Activated T-helper 1 cell treated with anti-CD3 and anti-CD28 coated beads, Interleukin-2, amount 50 U/mL, for 16 hours (primary cell): ENCODE results near the gene IL1RL2.

Experiments
- DNase-seq, 2 donors: peaks; one replicate each; pipeline ENCODE4 v3.0.0-alpha.2; 2020; ENCODE audit warnings: low read depth in 1 of 2, low spot score in 1 of 2

IL1RL2 gene

DNA sequence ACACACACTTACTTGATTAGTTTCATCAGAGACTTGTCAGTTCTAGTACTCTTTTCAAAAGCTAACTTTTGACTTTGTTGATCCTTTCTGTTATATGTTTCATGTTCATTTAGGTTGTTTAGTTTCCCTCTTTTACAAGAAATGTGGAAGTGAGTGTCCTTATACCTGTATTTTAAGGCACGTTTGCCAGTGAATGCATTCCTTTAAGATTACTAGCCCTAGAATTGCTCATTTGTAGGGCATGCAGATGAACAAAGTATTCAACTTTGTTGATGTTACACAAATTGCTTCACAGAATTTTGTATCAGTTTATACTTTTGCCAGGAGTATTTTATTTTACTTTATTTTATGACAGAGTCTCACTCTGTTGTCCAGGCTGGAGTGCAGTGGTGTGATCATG lies 6.3 kb downstream of the IL1RL2 start:
- DNase-seq: no peak

DNA sequence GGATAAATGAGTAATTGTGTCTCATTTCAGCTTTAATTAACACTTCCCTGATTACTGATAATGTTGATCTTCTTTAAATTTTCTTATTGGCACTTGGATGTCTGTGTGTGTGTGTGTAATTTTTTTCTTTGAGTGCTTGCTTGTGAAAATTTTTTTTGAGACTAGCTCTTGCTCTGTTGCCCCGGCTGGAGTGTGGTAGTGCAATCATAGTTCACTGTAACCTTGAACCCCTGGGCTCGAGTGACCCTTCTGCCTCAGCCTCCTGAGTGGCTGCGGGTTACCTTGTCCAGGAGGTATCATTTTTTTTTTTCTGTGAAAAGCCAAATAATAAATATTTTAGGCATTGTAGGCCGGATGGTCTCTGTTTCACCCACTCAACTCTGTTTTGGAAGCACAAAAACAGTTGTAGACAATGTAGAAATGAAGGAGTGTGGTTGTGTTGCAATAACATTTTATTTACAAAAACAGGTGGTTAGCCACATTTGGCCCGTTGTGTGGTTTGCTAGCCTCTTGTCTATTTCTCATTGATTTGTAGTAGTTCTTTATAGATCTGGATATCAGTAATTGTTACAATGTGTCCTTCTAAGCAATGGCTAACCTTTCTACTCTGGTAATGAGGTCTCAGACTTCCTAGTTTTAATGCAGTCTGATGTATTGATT lies 7.9 kb downstream of the IL1RL2 start:
- no peak for DNase-seq

DNA sequence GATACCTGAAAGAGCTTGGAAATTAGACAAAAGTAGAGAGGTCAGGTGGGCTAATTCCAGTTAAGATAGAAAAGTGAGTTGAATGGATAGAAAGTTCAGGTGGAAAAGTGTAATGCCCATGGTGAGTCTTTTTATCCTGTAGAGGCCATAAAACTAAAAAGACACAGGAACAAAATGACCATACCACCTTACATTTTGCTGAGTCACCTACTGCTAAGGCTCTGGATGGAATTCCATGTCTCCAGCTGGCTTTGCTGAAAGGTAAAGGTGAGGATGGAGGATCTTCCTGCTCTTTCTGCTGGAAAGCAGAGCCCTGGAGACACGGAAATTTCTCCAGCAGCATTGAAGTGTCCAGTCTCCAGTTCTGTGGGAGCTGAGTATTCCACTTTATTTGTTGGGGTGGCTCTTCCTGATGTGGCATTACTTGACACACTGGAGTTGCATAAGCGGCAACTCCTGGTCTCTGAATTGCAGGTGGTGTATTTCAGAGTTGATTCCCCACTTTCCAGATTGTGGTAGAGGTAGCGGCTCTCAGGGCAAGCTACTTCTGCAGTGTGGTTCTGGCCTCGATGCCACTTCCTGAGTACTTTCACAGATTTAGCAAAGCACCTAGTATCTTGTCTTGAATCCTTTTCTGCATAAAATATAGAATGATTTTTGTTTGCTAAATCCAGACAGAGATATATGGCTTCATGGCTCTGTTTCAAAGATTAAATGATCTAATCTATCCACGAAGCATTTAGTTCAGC lies 10.7 kb downstream of the IL1RL2 start:
- DNase-seq: no peak

GRCh38 chr2:102200539-102200938 lies 13.7 kb downstream of the IL1RL2 start:
- DNase-seq: no peak

DNA sequence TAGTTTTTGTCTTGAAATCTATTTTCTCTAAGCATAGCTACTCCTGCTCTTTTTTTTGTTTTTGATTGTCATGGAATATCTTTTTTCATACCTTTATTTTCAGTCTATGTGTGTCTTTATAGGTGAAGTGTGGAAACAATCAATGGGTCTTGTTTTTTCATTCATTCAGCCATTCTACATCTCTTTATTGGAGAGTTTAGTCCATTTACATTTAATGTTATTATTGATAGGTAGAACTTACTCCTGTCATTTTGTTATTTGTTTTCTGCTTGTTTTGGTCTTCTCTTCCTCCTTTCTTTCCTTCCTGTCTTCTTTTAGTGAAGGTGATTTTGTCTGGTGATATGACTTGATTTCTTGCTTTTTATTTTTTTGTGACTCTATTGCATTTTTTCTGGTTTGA lies 17.8 kb downstream of the IL1RL2 start:
- DNase-seq: no peak

DNA sequence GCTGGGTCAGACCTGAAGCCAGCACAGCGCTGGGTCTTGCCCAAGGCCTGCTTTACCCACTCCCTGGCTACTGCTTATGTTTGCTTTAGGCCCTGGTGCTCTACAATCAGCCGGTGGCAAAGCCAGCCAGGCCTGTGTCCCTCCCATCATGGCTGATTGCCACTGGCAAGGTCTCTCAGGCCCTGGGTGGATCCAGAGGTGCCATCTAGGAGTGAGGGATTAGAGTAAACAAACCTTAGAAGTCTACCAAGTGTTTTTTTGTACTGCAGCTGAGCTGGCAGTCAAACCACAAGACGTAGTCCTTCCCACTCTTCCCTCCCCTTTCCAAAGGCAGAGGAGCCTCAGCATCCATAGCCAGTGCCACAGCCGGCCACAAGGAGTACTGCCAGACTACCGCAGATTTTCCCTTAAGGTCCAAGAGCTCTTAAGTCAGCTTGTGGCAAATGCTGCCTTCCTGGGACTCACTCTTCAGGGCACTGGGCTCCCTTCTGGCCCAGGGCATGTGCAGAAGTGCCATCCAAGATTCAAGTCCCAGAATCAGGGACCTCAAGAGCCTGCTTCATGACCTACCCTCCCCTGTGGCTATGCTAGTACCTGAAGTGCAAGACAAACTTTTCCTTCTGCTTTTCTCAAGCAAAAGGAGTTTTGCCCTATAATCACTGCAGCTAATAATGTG lies 20.0 kb downstream of the IL1RL2 start:
- DNase-seq: no peak

GRCh38 chr2:102208774-102209173 lies 22.0 kb downstream of the IL1RL2 start:
- DNase-seq: no peak

DNA sequence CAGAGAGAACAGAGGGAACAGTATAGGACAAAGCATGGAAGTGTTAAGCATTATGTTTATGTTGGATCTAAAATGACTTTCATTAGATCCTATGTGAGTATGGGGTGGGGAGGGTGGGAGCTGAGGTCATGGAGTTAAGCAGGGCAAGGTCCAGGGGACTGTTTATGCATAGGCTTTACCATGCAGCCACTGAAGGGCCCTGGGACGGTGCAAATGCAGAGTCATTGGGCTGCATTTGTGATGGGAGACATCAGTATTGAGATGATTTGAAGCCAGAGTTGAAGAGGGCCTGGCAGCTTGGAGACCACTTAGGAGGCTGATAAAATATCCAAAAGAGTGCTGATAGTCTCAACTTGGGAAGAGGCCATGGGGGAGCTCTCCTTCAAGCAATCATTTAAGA lies 22.7 kb downstream of the IL1RL2 start:
- no peak for DNase-seq

DNA sequence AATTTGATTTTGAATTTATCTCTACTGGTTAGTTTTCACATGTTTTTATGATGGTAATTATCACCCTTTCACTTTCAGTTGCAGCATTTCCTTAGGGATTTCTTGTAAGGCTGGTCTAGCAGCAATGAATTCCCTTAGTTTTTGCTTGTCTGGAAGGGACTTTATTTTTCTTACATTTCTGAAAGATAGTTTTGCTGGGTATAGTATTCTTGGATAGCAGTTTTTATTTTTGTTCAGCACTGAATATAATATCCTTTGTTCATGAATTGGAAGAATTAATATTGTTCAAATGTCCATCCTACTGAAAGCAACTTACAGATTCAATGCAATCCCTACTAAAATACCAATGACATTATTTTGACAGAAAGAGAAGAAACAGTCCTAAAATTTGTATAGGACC lies 30.2 kb downstream of the IL1RL2 start:
- DNase-seq: no peak

DNA sequence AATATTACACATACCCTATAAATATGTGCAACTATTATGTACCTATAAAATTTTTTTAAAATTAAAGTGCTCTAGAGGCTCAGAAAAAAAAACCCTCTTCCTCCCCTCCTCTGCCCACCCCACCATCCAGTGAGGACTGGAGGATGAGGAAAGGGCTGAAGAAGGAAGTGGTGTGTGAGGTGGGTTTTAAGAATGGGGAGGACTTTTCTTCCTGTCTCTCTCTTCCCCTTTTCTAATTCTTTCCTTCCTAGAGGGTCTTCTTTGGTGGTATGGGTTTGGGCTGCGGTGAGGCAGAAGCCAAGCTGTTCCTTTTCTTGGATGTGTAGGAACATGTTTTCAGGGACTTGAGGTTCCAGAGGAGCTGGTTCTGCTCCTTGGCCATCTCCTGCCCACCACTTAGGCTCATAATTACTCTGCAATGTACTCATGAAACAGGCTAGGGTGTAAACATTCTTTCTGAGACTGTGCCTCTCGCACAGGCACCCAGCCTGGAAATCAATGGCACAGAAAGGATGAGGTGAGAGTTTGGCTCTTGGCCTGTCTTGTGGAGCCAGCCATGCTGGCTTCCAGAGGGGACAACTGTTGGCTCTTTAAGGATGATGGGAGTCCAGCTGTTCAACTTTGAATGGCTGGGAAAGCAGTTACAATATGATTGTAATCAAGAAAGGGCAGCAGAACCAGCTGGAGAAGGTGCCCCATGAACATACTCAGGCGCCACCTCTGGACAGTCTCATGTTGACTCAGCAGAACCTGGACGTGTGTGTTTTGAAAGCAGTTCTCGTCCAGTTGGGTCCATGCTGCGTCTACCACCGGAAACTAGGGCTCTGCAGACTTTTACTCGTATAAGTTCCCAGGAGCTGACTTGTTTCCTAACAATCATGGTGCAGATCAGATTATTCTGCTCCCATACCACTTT lies 38.3 kb downstream of the IL1RL2 start:
- no peak for DNase-seq

GRCh38 chr2:102226171-102226570 lies 39.3 kb downstream of the IL1RL2 start:
- DNase-seq: no peak

- DNase-seq: no peak
Measured at GRCh38 chr2:102226612-102227391, 40.0 kb downstream of the IL1RL2 start.

GRCh38 chr2:102229141-102229769 lies 42.4 kb downstream of the IL1RL2 start:
- DNase-seq: no peak

DNA sequence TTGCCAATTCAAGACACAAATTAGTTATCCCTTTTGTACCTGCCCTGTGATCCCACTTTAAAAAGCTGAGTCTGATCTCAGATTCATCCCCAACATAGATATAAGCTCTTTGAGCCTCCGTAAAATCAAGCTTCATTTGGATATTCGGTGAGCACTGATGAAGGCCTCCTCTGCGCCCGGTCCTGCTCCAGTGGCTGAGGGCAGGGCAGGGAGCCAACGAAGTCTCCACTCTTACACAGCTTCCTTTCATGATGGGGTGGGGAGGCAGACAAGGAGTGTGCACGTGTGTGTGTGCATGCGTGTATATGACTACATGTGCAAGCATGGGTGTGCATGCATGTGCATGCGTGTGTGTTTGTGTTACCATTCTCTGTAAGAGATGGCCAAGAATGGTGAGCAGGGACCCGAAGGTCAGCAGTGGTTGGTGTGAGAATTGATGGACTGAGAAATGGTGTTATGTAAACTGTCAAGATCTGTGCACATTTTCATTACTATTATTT lies 43.6 kb downstream of the IL1RL2 start:
- DNase-seq: no peak

DNA sequence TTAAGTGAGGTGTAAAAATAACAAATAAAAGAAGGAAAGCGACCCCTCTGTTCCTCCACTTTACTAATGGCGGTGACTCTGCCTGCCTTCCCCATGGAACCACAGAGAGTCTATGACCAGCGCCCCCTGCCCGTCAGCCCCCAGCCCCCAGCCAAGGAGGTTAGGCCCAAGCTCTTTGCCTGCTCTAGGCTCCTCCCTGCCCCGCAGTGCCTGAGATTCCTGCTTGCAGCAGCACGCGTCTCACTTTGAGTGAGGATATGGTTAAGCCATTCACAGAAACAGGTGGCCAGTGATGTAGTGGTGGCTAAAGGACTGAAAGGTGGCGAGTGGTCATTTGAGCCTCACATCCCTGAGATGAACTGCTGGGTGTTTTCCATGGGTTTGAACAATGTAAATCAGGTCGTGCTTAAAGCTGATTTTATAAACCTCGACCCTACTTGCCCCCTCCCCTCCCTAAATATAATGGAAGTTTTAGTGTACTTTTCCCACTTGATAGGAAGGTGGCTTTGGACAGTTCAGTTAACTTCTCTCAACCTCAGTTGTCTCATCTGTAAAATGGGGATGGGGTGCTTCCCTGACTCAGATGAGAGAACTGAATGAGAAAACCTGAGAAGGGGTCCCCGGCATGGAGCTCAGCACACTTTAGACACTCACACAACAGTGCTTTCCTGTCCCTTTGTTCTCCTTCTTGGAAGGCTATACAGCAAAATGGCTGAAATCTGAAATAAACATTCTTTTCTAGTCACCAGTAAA lies 46.5 kb downstream of the IL1RL2 start:
- no peak for DNase-seq

DNA sequence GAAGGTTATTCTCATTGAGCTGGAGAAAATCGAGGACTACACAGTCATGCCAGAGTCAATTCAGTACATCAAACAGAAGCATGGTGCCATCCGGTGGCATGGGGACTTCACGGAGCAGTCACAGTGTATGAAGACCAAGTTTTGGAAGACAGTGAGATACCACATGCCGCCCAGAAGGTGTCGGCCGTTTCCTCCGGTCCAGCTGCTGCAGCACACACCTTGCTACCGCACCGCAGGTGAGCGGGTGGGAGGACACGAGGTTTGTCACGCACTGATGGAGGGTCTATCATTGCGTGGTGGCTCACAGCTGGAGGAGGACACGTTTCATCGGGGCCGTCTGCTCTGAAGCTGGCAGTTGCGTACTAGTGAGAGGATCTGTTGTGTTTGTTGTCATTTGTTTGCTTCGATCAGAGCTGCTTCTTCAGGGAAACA lies 48.2 kb downstream of the IL1RL2 start:
- DNase-seq: no peak

- no peak for DNase-seq
Measured at GRCh38 chr2:102235491-102235890, 48.7 kb downstream of the IL1RL2 start.

GRCh38 chr2:102236132-102236531 lies 49.3 kb downstream of the IL1RL2 start:
- no peak for DNase-seq

DNA sequence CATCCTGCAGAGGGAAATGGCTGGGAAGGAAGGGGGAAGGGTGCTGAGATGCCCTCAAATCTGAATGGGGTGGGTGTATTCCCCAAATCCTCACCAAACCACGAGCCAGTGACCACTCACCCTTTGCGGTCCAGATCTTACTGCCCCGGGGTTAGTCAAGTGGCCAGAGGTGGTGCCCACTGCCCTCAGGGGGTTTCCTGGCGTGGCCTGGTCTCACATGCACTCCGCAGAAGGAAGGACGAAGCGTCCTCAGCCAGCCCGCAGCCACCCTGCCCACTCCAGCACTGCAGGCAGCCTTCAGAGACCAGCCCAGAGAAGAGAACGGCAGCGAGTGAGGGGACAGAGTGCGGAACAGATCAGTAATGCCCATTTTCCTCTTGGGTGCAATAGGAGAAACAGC lies 50.4 kb downstream of the IL1RL2 start:
- DNase-seq: no peak
